GM06990 (cell line): ENCODE measurements around the gene PDS5A.

Source experiments
- DNase-seq: peaks from one replicate; pipeline ENCODE4 v3.0.0-alpha.2; 2011; ENCODE audit not compliant: insufficient read length; ENCODE audit errors: extremely low read depth
- H3K27me3 ChIP-seq: replicated peaks from 2 replicates; pipeline ENCODE4 v1.6.0; 2011; ENCODE audit warnings: low read length; ENCODE audit not compliant: control insufficient read depth, insufficient read depth
- H3K36me3 ChIP-seq: 2 replicates; pipeline ENCODE4 v1.5.1; 2011; ENCODE audit warnings: low read length; ENCODE audit not compliant: control insufficient read depth, insufficient read depth
- H3K4me3 ChIP-seq: replicated peaks from 2 replicates; pipeline ENCODE4 v1.5.1; 2011; ENCODE audit warnings: low read depth, mild to moderate bottlenecking, control low read depth, low read length
- CTCF ChIP-seq: IDR thresholded peaks from 2 replicates; pipeline ENCODE4 v1.5.1; 2011; ENCODE audit warnings: low read length, control low read depth, mild to moderate bottlenecking, inconsistent platforms; ENCODE audit not compliant: insufficient read depth, poor library complexity, severe bottlenecking

PDS5A gene

GRCh38 chr4:39900966-39901365 lies 76.7 kb downstream of the PDS5A start:
- no peak for TF ChIP-seq CTCF
- no peak for DNase-seq
- H3K27me3 ChIP-seq, result no peaks in the 10 kb centered on the region
- H3K36me3 ChIP-seq, result peaks cover 9% of the 10 kb centered on the region
- no peak overlapping the region for H3K4me3 ChIP-seq

GRCh38 chr4:39899291-39899690 lies 78.4 kb downstream of the PDS5A start:
- H3K27me3 ChIP-seq, result no peaks in the 10 kb centered on the region
- H3K36me3 ChIP-seq, result peaks cover 9% of the 10 kb centered on the region
- DNase-seq, result no peak
- TF ChIP-seq CTCF, result no peak
- no peak overlapping the region for H3K4me3 ChIP-seq

DNA sequence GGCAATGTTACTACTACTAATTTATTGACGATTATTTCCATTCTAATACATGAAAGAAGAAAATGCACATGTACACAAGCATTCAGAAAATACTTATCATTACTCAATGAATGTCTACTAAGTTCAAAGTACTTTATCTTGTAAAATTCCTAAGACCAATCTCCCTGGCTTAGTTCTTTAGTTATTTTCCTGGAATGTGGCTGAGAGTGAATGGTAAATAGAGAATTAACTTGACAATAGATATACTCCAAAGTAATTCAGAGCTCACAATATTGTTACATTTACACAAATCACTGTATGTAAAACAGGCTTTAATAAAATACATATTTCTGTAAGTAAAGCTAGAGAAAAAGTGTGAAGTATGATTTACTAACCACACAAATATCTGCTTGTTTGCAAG lies 79.7 kb downstream of the PDS5A start:
- H3K4me3 ChIP-seq, result no peak overlapping the region
- no peaks in the 10 kb centered on the region for H3K27me3 ChIP-seq
- no peak for TF ChIP-seq CTCF
- DNase-seq, result no peak
- peaks cover 9% of the 10 kb centered on the region for H3K36me3 ChIP-seq

DNA sequence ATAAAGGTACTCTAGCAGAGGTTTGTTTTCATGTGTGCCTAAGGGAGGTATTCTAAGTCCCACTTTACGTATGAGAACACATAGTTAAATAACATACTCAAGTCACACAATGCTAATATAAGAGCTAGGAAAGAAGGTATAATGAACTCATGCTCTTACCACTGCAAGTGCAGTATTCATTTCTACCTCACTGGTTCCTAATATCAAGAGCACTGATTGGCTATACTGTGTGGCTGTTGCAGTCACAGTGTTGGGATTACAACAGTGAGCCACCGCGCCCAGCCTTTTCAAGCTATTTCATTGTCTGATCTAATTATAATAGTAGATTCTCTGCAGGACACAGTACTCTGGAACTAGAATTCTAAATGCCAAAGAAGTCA lies 84.0 kb downstream of the PDS5A start:
- TF ChIP-seq CTCF, result no peak
- Histone ChIP-seq H3K4me3 (no peak overlapping the region), H3K27me3 (no peaks in the 10 kb centered on the region), H3K36me3 (peaks cover 9% of the 10 kb centered on the region)
- DNase-seq, result no peak

GRCh38 chr4:39892988-39893692 lies 84.6 kb downstream of the PDS5A start:
- TF ChIP-seq CTCF, result no peak
- Histone ChIP-seq H3K4me3 (no peak overlapping the region), H3K36me3 (peaks cover 9% of the 10 kb centered on the region), H3K27me3 (no peaks in the 10 kb centered on the region)
- DNase-seq, result no peak

DNA sequence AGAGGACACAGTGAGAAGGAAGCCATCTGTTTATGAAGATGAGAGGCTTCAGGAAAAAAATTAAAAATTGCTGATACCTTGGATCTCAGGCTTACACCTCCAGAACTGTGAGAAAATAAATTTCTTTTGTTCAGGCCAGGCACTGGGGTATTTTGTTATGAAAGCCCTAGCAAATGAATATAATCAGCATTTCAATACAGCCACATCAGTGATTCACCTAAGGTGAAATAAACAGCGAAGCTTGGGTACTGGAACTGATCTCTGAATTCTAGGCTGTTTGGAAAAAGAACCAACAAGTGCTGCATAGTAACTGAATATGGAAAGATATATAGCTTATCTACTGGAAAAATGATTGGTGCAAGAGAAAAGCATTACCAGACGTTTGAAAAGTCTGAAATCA lies 88.5 kb downstream of the PDS5A start:
- H3K36me3 ChIP-seq, result peaks cover 4% of the 10 kb centered on the region; the same call in 1 of the 2 replicates
- no peak overlapping the region for H3K4me3 ChIP-seq
- no peak for TF ChIP-seq CTCF
- no peak for DNase-seq
- H3K27me3 ChIP-seq, result no peaks in the 10 kb centered on the region
